SU-DHL-6 (cell line): ENCODE measurements around the gene SCG5.

Experiments used
- H2AFZ ChIP-seq: fragments of 200-600 bp; sonication (generic); 2 replicates; pipeline ENCODE4 v1.6.1; 2014; ENCODE audit warnings: low read depth, mild to moderate bottlenecking, moderate library complexity, mixed read lengths, antibody characterized with exemption, low read length; ENCODE audit not compliant: severe bottlenecking
- H3F3A ChIP-seq: fragments of 200-600 bp; shearing (Covaris generic); 2 replicates; pipeline ENCODE4 v1.6.0; 2016; ENCODE audit warnings: antibody characterized with exemption, mild to moderate bottlenecking; ENCODE audit not compliant: insufficient read depth
- H3K27ac ChIP-seq: fragments of 200-600 bp; sonication (generic); 2 replicates; pipeline ENCODE4 v1.5.1; 2016; ENCODE audit warnings: low read depth, mild to moderate bottlenecking, low read length, moderate library complexity, mixed read lengths
- H3K27me3 ChIP-seq: fragments of 200-600 bp; sonication (generic), shearing (Covaris generic); 2 replicates; pipeline ENCODE4 v1.6.0; 2014; ENCODE audit warnings: mild to moderate bottlenecking, low read length
- H3K36me3 ChIP-seq: fragments of 200-600 bp; sonication (generic); 2 replicates; pipeline ENCODE4 v1.6.1; 2014; ENCODE audit warnings: mild to moderate bottlenecking, low read length, mixed read lengths
- H3K4me2 ChIP-seq: fragments of 300-600, 200-600 bp; shearing (Covaris generic), sonication (generic); 2 replicates; pipeline ENCODE4 v1.6.0; 2014; ENCODE audit warnings: low read length, low read depth, mild to moderate bottlenecking; ENCODE audit not compliant: poor library complexity, severe bottlenecking
- H3K4me3 ChIP-seq: fragments of 200-600 bp; sonication (generic); 2 replicates; pipeline ENCODE4 v1.5.1; 2014; ENCODE audit warnings: antibody characterized with exemption, low read length, mild to moderate bottlenecking, mixed read lengths; ENCODE audit not compliant: insufficient read depth, poor library complexity, severe bottlenecking
- H3K79me2 ChIP-seq: fragments of 200-600 bp; sonication (generic); 2 replicates; pipeline ENCODE4 v1.6.1; 2014; ENCODE audit warnings: mild to moderate bottlenecking, low read length, moderate library complexity; ENCODE audit not compliant: insufficient read depth
- H3K9ac ChIP-seq: fragments of 200-600 bp; sonication (generic); 2 replicates; pipeline ENCODE4 v1.7.0; 2014; ENCODE audit warnings: mild to moderate bottlenecking, low read length
- H3K9me2 ChIP-seq: fragments of 200-600 bp; sonication (generic); replicated peaks from 2 replicates; pipeline ENCODE4 v1.6.1; 2014; ENCODE audit warnings: low read length; ENCODE audit not compliant: insufficient read depth
- H3K9me3 ChIP-seq: fragments of 200-600 bp; sonication (generic); 2 replicates; pipeline ENCODE4 v1.6.1; 2014; ENCODE audit warnings: low read length, mixed read lengths; ENCODE audit not compliant: insufficient read depth
- H4K20me1 ChIP-seq: fragments of 200-600 bp; sonication (generic); 2 replicates; pipeline ENCODE4 v1.6.1; 2014; ENCODE audit warnings: low read depth, mild to moderate bottlenecking, antibody characterized with exemption, low read length, moderate library complexity, mixed read lengths
- EZH2phosphoT487 ChIP-seq: fragments of 200-600 bp; sonication (generic), shearing (Covaris generic); conservative IDR thresholded peaks from 2 replicates; pipeline ENCODE4 v1.6.1; 2018; ENCODE audit warnings: mild to moderate bottlenecking, antibody characterized with exemption, low read length, moderate library complexity, mixed read lengths
- TF ChIP-seq, protein P1 (sequence below): fragments of 200-600 bp; sonication (generic); IDR thresholded peaks from one replicate; pipeline ENCODE4 v1.5.1; 2017; ENCODE audit warnings: antibody characterized with exemption, mild to moderate bottlenecking, low read length, moderate library complexity; ENCODE audit not compliant: insufficient read depth, poor library complexity, severe bottlenecking

Gene SCG5

DNA sequence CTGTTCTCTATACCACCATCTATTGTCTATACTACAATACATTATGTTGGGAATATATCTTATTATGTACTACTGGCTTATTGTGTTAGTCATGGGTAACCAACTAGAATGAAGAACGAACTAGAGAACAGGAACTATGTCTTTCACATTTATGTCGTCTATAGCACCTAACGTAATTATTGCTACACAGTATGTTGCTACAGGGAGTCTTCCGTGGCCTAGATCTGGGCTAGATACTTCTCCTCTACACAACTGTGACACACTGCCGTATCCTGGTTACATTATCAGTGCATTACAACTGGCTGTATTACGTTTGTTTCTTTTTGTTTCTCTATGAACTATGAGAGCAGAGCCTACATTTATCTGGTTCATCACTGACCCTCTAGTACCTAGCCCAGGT is 34.0 kb downstream of the SCG5 start:
- Histone ChIP-seq H3K4me2 (no peak overlapping the region), H3K27me3 (no peaks in the 10 kb centered on the region), H3K9me2 (no peaks in the 10 kb centered on the region), H3K36me3 (no peaks in the 10 kb centered on the region), H4K20me1 (no peaks in the 10 kb centered on the region), H2AFZ (no peak overlapping the region), H3K9me3 (no peaks in the 10 kb centered on the region), H3K27ac (no peak overlapping the region), H3K79me2 (no peaks in the 10 kb centered on the region), H3K4me3 (no peak overlapping the region), H3K9ac (no peak overlapping the region), H3F3A (no peaks in the 10 kb centered on the region)
- no peak for TF ChIP-seq EZH2phosphoT487
- TF ChIP-seq, protein P1, sequence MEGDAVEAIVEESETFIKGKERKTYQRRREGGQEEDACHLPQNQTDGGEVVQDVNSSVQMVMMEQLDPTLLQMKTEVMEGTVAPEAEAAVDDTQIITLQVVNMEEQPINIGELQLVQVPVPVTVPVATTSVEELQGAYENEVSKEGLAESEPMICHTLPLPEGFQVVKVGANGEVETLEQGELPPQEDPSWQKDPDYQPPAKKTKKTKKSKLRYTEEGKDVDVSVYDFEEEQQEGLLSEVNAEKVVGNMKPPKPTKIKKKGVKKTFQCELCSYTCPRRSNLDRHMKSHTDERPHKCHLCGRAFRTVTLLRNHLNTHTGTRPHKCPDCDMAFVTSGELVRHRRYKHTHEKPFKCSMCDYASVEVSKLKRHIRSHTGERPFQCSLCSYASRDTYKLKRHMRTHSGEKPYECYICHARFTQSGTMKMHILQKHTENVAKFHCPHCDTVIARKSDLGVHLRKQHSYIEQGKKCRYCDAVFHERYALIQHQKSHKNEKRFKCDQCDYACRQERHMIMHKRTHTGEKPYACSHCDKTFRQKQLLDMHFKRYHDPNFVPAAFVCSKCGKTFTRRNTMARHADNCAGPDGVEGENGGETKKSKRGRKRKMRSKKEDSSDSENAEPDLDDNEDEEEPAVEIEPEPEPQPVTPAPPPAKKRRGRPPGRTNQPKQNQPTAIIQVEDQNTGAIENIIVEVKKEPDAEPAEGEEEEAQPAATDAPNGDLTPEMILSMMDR: no peak

DNA sequence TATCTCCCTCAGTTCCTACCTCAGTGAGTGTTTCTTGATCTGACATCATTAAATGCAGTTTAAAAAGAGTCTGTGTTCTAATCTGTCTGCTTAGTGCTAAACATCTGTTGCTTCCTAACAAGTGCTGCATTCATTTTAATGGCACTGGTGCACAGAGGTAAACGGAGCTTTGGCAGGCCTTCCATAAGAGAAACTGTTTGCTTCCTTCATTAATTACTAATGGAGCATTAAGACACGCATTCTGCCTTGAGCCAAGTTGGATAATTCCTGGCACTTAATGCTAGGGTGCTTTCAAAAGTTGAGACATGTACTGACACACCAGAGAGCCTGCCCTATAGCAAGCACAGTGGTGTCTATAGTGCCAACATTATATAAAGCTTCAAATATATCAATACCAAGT is 34.7 kb downstream of the SCG5 start:
- Histone ChIP-seq H3K9me3 (no peaks in the 10 kb centered on the region), H3K4me3 (no peak overlapping the region), H3K4me2 (no peak overlapping the region), H3K79me2 (no peaks in the 10 kb centered on the region), H3K36me3 (no peaks in the 10 kb centered on the region), H3K27ac (no peak overlapping the region), H3K27me3 (no peaks in the 10 kb centered on the region), H3K9ac (no peak overlapping the region), H2AFZ (no peak overlapping the region), H3K9me2 (no peaks in the 10 kb centered on the region), H3F3A (no peaks in the 10 kb centered on the region), H4K20me1 (no peaks in the 10 kb centered on the region)
- TF ChIP-seq EZH2phosphoT487: no peak
- TF ChIP-seq, protein P1: no peak

DNA sequence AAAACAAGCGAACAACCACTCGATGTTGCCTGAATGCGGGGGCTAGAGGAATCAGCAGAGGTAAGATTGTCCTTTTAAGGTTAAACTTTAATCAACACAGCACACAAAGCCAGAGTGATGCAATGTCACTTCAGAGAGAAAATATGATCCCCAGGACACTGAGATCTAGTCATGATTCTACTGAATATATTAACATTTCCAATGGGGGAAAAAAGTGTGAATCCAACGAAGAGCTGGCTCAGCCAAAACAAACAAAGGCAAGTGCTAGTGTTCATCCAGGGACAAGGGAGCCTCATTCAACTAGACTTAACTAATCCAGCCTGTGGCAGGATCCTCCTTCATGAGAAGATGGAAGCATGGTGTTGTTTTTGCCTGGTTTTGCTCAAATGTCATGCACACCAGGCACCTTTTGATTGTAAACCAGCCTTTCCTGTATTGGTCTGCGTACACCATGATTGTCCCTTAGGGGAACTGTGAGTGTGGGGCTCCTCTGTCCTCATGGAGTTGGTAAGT is 35.8 kb downstream of the SCG5 start:
- Histone ChIP-seq H3K27ac (no peak overlapping the region), H3K9me3 (no peaks in the 10 kb centered on the region), H3F3A (no peaks in the 10 kb centered on the region), H3K27me3 (no peaks in the 10 kb centered on the region), H3K9me2 (no peaks in the 10 kb centered on the region), H3K4me2 (no peak overlapping the region), H2AFZ (no peak overlapping the region), H3K36me3 (no peaks in the 10 kb centered on the region), H4K20me1 (no peaks in the 10 kb centered on the region), H3K9ac (no peak overlapping the region), H3K79me2 (no peaks in the 10 kb centered on the region), H3K4me3 (no peak overlapping the region)
- no peak for TF ChIP-seq EZH2phosphoT487
- TF ChIP-seq, protein P1: no peak

DNA sequence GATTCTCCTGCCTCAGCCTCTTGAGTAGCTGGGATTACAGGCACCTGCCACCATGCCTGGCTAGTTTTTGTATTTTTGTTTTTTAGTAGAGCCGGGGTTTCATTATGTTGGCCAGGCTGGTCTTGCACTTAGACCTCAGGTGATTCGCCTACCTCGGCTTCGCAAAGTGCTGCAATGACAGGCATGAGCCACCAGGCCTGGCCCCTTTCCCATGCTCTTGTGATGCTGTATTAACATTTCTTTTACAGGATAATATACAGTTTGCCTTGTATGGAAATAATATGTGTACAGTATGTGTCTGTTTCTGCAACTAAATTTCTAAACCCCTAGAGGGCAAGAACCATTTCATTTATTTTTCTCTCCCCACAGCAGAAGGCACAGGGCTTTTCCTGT is 37.8 kb downstream of the SCG5 start:
- Histone ChIP-seq H3K9ac (no peak overlapping the region), H3K4me2 (no peak overlapping the region)

More for the DNA sequence above, 37.8 kb downstream of the SCG5 start:
- Histone ChIP-seq H4K20me1 (no peaks in the 10 kb centered on the region), H3K27ac (no peak overlapping the region), H3K27me3 (no peaks in the 10 kb centered on the region), H3K9me2 (no peaks in the 10 kb centered on the region), H3K79me2 (no peaks in the 10 kb centered on the region), H3F3A (no peaks in the 10 kb centered on the region), H2AFZ (no peak overlapping the region), H3K9me3 (no peaks in the 10 kb centered on the region), H3K36me3 (no peaks in the 10 kb centered on the region), H3K4me3 (no peak overlapping the region)
- TF ChIP-seq, protein P1: no peak
- no peak for TF ChIP-seq EZH2phosphoT487
